Measurements from ENCODE around the gene MAX.

The MAX gene

GRCh38 chr14:65102441-65103149, at the start of gene MAX:
Gene MAX, minus strand, starts transcription at chr14:65102517. Its CDS starts 178 bp downstream, at chr14:65102339.
- DNase-seq (peak; percentile 99), ATAC-seq (replicated peaks) (peak; percentile 94 to 96)
- Mint-ChIP-seq H3K27ac (peak within 1 kb of the TSS; percentile 92), H3K4me3 (peak within 1 kb of the TSS; percentile 85 to 90), H3K4me1 (peaks cover 16 to 30% of the 10 kb centered on the region in 2 donors), H3K27me3 (no peaks in the 10 kb centered on the region), H3K36me3 (peaks cover 2 to 9% of the 10 kb centered on the region in 2 donors), H3K9me3 (no peaks in the 10 kb centered on the region)

- no peak for DNase-seq
- no peak for ATAC-seq (replicated peaks)
- peaks cover 0 to 4% of the 10 kb centered on the region in 2 donors for H3K4me1 Mint-ChIP-seq
- peak overlapping the region; percentile 9 for H3K27ac Mint-ChIP-seq
- no peaks in the 10 kb centered on the region for H3K36me3 Mint-ChIP-seq
- H3K4me3 Mint-ChIP-seq, result no peak overlapping the region
- no peaks in the 10 kb centered on the region for H3K9me3 Mint-ChIP-seq
- H3K27me3 Mint-ChIP-seq, result peaks cover 0 to 4% of the 10 kb centered on the region in 2 donors
Measured at GRCh38 chr14:65151609-65151956, 49.3 kb upstream of the MAX start.

DNA sequence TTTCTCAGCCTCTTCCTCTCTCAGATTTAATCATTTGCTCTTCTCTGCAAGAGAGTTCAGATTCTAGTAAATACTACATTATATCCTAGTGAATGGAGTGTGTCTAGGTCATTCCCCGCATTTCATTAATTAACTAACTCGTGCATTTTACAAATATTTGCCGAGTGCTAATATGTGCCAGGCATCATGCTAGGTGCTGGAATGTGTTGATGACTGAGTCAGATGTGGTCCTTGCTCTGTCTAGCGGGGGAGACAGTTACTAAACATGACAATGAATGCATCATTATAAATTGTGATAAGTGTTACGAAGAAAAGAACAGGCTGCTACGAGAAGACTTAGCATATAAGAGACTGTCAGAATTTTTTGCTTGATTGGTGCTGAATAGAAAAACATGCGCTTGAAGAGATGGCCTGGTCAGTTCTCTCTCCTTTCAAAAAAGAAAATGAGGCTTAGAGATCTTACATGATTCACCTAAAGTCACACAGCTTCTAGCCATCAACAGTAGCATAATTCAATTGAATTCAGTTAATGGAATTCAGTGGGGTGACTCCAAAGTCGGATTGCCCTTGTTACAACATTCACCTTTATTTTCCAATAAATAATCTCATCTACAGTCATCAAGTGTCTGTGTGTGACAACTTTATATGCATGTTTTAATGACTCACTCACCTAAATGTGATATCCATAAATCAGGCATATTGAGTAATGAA, 48.7 kb upstream of the MAX start:
- Mint-ChIP-seq H3K4me1 (no peaks in the 10 kb centered on the region), H3K4me3 (no peak overlapping the region), H3K9me3 (no peaks in the 10 kb centered on the region), H3K27me3 (peaks cover 4% of the 10 kb centered on the region in 2 donors), H3K36me3 (no peaks in the 10 kb centered on the region), H3K27ac (no peak overlapping the region)
- DNase-seq (no peak), ATAC-seq (replicated peaks) (no peak)

GRCh38 chr14:65149116-65149515, 46.8 kb upstream of the MAX start:
- Mint-ChIP-seq H3K27ac (no peak overlapping the region), H3K4me3 (no peak overlapping the region), H3K4me1 (no peaks in the 10 kb centered on the region), H3K36me3 (no peaks in the 10 kb centered on the region), H3K27me3 (peaks cover 9 to 14% of the 10 kb centered on the region in 2 donors), H3K9me3 (no peaks in the 10 kb centered on the region)
- no peak for ATAC-seq (replicated peaks)
- DNase-seq, result no peak

DNA sequence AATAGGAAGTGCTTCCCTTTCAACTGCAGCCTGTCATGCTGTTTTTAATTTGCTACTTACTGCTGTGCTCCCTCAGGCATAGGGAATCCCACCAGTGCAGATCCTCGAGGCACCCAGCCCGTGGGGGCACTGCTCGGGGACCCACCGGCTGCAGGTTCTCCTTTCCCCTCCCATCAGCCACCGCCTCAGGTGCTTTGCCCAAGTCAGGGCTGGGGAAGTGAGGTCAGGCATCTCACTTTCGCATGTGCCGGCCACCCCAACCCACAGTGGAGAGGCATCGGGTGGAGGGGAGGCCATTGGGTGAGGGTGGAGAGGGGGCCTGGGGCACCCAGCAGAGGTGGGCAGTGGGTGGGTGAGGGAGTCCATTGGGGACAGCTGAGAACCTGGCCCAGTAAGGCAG, 41.9 kb upstream of the MAX start:
- Mint-ChIP-seq H3K27ac (no peak overlapping the region), H3K4me3 (no peak overlapping the region), H3K36me3 (no peaks in the 10 kb centered on the region), H3K4me1 (no peaks in the 10 kb centered on the region), H3K27me3 (peaks cover 16 to 17% of the 10 kb centered on the region in 2 donors), H3K9me3 (no peaks in the 10 kb centered on the region)
- ATAC-seq (replicated peaks) (no peak), DNase-seq (no peak)

DNA sequence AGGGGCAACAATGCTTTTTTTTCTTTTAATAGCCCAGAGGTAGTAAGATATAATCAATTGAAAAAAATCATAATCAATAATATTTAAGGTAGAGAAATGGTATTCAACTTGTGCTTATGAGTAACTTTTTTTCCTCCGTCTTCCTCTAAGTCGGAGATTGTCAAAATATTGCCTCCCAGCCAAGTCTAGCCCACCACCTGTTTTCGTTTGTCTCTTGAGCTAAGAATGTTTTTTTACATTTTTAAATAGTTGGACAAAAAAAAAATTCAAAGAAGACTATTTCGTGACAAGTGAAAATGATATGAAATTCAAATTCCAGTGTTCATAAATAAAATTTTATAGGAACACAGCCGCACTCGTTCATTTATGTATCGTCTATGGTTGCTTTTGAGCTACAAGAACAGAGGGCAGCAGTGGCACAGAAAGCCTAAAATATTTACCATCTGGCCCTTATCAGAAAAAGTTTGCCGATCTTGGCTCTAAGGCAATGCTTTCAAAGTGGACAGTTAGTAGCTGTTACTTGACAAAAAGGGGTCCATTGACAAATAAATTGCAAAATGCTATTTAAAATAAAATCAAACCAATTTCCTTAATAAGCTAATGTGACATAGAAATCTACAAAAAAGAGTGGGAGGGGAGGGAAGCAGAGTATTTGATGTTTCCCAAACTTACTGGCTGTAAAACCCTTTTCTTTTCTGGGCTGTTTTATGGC, 40.8 kb upstream of the MAX start:
- no peak overlapping the region for H3K27ac Mint-ChIP-seq
- no peak overlapping the region for H3K4me3 Mint-ChIP-seq
- ATAC-seq (replicated peaks) (no peak), DNase-seq (no peak)
- H3K9me3 Mint-ChIP-seq, result no peaks in the 10 kb centered on the region
- H3K4me1 Mint-ChIP-seq, result no peaks in the 10 kb centered on the region
- H3K36me3 Mint-ChIP-seq, result no peaks in the 10 kb centered on the region
- H3K27me3 Mint-ChIP-seq, result peaks cover 16 to 17% of the 10 kb centered on the region in 2 donors

- no peak for ATAC-seq (replicated peaks)
- H3K27ac Mint-ChIP-seq, result no peak overlapping the region
Measured at GRCh38 chr14:65142429-65142828, 40.1 kb upstream of the MAX start.

GRCh38 chr14:65141523-65141922, 39.2 kb upstream of the MAX start:
- H3K9me3 Mint-ChIP-seq, result no peaks in the 10 kb centered on the region
- H3K27me3 Mint-ChIP-seq, result peaks cover 16 to 17% of the 10 kb centered on the region in 2 donors
- no peaks in the 10 kb centered on the region for H3K4me1 Mint-ChIP-seq
- no peak for DNase-seq
- no peak overlapping the region for H3K4me3 Mint-ChIP-seq
- H3K36me3 Mint-ChIP-seq, result no peaks in the 10 kb centered on the region
- ATAC-seq (replicated peaks), result no peak
- H3K27ac Mint-ChIP-seq, result no peak overlapping the region

More at GRCh38 chr14:65142429-65142828, 40.1 kb upstream of the MAX start:
- Mint-ChIP-seq H3K27me3 (peaks cover 16 to 17% of the 10 kb centered on the region in 2 donors), H3K9me3 (no peaks in the 10 kb centered on the region), H3K36me3 (no peaks in the 10 kb centered on the region), H3K4me3 (no peak overlapping the region), H3K4me1 (no peaks in the 10 kb centered on the region)
- no peak for DNase-seq

GRCh38 chr14:65137648-65138307, 35.5 kb upstream of the MAX start:
- H3K9me3 Mint-ChIP-seq, result no peaks in the 10 kb centered on the region
- H3K4me3 Mint-ChIP-seq, result no peak overlapping the region
- ATAC-seq (replicated peaks), result no peak
- H3K36me3 Mint-ChIP-seq, result no peaks in the 10 kb centered on the region
- no peaks in the 10 kb centered on the region for H3K4me1 Mint-ChIP-seq
- no peaks in the 10 kb centered on the region for H3K27me3 Mint-ChIP-seq
- no peak for DNase-seq
- no peak overlapping the region for H3K27ac Mint-ChIP-seq

DNA sequence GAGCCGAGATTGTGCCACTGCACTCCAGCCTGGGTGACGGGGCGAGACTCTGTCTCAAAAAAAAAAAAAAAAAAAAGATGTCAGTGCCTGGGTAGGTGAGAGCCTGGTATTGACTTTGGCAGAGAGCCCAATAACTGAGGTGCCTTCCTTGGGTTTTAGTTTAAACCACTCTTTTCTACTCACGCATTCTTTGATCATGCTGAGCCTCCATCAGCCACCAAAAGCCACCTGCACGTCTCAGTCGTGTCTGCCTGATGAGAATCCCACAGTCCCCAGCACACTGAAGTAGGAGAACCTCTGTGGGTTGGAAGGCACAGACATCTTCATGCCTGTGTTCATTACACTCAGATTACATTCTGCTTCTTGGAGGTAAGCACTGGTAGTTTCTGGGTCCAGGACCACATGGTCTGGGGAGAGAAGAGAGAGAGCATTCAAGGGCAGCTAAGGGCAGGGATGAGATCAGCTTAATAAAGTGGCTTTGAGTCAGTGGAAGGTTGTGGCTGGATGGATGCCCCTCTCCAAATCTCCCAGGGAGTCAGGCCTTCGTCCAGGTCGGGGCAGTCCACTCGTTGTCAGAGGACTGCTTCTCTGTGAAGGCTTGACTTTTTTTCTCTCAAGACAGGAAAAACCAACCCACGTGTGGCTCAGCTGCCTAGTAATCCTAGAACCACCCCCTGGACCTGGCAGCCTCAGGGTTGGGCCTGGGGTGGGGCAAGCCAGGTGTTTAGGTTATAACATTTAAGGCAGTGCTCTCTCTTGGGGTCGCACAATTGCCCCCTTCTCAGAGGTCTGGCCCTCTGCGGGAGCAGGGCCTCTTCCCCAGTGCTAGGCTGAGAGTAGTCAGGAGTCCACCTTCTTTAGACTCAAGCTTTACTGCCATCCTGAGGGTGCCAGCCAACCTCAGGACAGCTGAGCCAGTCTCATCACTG, 32.6 kb upstream of the MAX start:
- H3K27me3 Mint-ChIP-seq, result no peaks in the 10 kb centered on the region
- no peaks in the 10 kb centered on the region for H3K4me1 Mint-ChIP-seq
- H3K9me3 Mint-ChIP-seq, result no peaks in the 10 kb centered on the region
- DNase-seq (no peak), ATAC-seq (replicated peaks) (no peak)
- no peak overlapping the region for H3K27ac Mint-ChIP-seq
- no peak overlapping the region for H3K4me3 Mint-ChIP-seq
- H3K36me3 Mint-ChIP-seq, result no peaks in the 10 kb centered on the region

DNA sequence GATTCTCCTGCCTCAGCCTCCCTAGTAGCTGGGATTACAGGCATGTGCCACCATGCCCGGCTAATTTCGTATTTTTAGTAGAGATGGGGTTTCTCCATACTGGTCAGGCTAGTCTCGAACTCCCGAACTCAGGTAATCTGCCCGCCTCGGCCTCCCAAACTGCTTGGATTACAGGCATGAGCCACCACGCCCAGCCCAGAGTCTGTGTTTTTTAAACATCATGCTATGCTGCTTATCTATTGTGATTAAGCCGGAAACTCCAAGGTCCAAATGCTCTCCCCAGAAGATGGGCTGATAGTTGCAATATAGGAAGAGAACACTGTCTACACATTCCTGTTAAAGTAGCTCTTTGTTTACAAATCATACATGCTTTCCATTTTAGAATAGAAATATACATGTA, 30.5 kb upstream of the MAX start:
- H3K9me3 Mint-ChIP-seq, result no peaks in the 10 kb centered on the region
- DNase-seq, result no peak
- no peak overlapping the region for H3K27ac Mint-ChIP-seq

DNA sequence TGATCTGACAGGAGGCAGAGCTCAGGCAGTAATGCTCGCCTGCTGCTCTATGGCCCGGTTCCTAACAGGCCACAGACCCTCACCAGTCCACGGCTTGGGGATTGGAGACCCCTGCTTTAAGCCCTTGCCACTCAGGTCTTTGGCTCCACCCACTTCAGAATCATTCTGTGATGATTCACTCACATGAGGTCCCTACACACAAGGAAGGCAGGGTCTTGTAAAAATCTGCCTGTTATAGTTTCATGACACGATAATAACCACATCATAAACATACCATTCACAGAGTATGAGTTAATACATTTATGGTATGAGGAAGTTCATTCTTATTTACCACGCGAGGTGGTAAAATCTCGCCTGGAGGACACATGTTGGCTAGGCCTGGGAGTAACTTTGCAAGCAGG, 29.0 kb upstream of the MAX start:
- H3K9me3 Mint-ChIP-seq, result no peaks in the 10 kb centered on the region
- no peaks in the 10 kb centered on the region for H3K36me3 Mint-ChIP-seq
- DNase-seq, result no peak
- no peak for ATAC-seq (replicated peaks)
- no peaks in the 10 kb centered on the region for H3K4me1 Mint-ChIP-seq
- no peak overlapping the region for H3K27ac Mint-ChIP-seq
- no peak overlapping the region for H3K4me3 Mint-ChIP-seq
- H3K27me3 Mint-ChIP-seq, result no peaks in the 10 kb centered on the region

More for the DNA sequence above, 30.5 kb upstream of the MAX start:
- H3K27me3 Mint-ChIP-seq, result no peaks in the 10 kb centered on the region
- ATAC-seq (replicated peaks), result no peak
- H3K4me3 Mint-ChIP-seq, result no peak overlapping the region
- no peaks in the 10 kb centered on the region for H3K4me1 Mint-ChIP-seq
- no peaks in the 10 kb centered on the region for H3K36me3 Mint-ChIP-seq

DNA sequence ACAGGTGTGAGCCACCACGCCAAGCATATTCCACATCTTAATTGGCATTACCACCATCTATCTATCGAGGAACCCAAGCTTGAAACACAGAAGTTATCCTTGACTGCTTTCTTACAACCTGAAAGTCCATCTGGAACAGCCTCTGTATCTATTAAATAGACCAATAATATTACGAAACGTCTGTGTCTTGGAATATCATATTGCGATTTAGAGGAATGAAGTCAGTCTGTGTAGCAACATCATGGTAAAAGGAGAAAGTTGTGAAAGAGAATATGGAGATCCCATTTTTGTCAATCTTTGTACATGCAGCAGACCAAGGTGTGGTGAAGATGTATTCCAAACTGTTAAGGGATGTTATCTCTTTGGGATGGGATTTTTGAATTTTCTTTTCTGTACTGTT, 25.8 kb upstream of the MAX start:
- Mint-ChIP-seq H3K27me3 (no peaks in the 10 kb centered on the region), H3K4me1 (no peaks in the 10 kb centered on the region), H3K4me3 (no peak overlapping the region), H3K27ac (no peak overlapping the region), H3K9me3 (no peaks in the 10 kb centered on the region), H3K36me3 (no peaks in the 10 kb centered on the region)
- ATAC-seq (replicated peaks) (no peak), DNase-seq (no peak)

Measured in stimulated activated naive B cell treated with anti-CD40 and anti-IgM and Interleukin-4, amounts not matched to agents 10 μg/mL and 1 μg/mL and 100 μg/mL, for 72 hours (primary cell).